ENCODE measurements around the gene TFAP2E.

DNA sequence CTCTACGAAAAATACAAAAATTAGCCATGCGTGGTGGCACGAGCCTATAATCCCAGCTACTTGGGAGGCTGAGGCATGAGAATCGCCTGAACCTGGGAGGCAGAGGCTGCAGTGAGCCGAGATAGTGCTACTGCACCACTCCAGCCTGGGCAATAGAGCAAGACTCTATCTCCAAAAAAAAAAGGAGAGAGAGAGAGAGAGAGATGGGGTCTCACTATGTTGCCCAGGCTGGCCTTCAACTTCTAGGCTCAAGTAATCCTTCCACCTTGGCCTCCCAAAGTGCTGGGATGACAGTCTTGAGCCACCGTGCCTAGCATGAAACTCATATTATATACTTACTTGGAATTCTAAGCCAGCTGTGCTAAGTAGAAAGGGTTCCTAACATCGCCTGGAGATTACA, 38.5 kb downstream of the TFAP2E start:
- TF ChIP-seq CTCF (IDR thresholded peaks at IDR 0.05) (no peak), POLR2A (IDR thresholded peaks at IDR 0.05) (no peak)

Data from uterus (tissue), 2 donors.